HepG2 (cell line): ENCODE data around the gene RPS15A. TPM values are rescaled to one million over a fixed set of nuclear protein-coding genes. Genes with fewer than 3 reads are reported as not detected.

ENCODE experiments used
- HOXA3 ChIP-seq: sonication (generic); formaldehyde crosslinking; IDR thresholded peaks from 2 replicates; pipeline ENCODE4 v1.5.0; 2020; ENCODE audit warnings: missing genetic modification reagents
- RORA ChIP-seq: sonication (generic); formaldehyde crosslinking; IDR thresholded peaks from 2 replicates; pipeline ENCODE4 v1.5.0; 2020; ENCODE audit warnings: mild to moderate bottlenecking, missing genetic modification reagents, moderate library complexity
- SOX5 ChIP-seq: IDR thresholded peaks from 2 replicates; pipeline ENCODE4 v1.6.1; 2016; ENCODE audit warnings: borderline replicate concordance
- SRSF4 ChIP-seq: fragments of 200-400 bp; formaldehyde crosslinking; IDR thresholded peaks from one replicate; pipeline ENCODE4 v1.6.1; 2018; ENCODE audit warnings: mild to moderate bottlenecking, low read depth, low read length, moderate library complexity; ENCODE audit not compliant: poor library complexity, severe bottlenecking
- TBL1XR1 ChIP-seq: fragments of 150-350 bp; IDR thresholded peaks from 2 replicates; pipeline ENCODE4 v1.6.1; 2014; ENCODE audit warnings: borderline replicate concordance, low read length; ENCODE audit not compliant: partially characterized antibody
- ZNF282 ChIP-seq: fragments of 450-650 bp; IDR thresholded peaks from 2 replicates; pipeline ENCODE4 v1.6.1; 2018; ENCODE audit not compliant: partially characterized antibody
- ZNF432 ChIP-seq: sonication (generic); formaldehyde crosslinking; IDR thresholded peaks from 2 replicates; pipeline ENCODE4 v1.5.0; 2020; ENCODE audit warnings: missing genetic modification reagents, mild to moderate bottlenecking, borderline replicate concordance
- polyA plus RNA-seq, 8 experiments: library from polyadenylated mRNA; depleted of rRNA in 3 of 8; stranded (reverse) in 7 of 8; unstranded in 1 of 8; fragments of >200 nt; fragmentation: Illumina TruSeq in 4 of 8; extraction: Trizol in 4 of 8; gene quantifications; 2 replicates each; pipeline versions ENCODE4 v1.2.1 to v1.2.3, GENCODE V29; 2011 to 2016; ENCODE audit warnings: low read depth in 4 of 8, missing spikeins in 1 of 8, mixed read lengths in 1 of 8; ENCODE audit not compliant: insufficient read depth in 1 of 8
- total RNA-seq, 5 experiments: library from RNA; depleted of rRNA; stranded (reverse); fragments of >200 nt; fragmentation: Illumina TruSeq; extraction: Trizol; gene quantifications; 2 replicates each; pipeline ENCODE4 v1.2.3, GENCODE V29; 2016; ENCODE audit warnings: low read depth in 1 of 5
- TF ChIP-seq, protein P1 (sequence below): sonication (generic); formaldehyde crosslinking; IDR thresholded peaks from 2 replicates; pipeline ENCODE4 v1.5.0; 2020; ENCODE audit warnings: mild to moderate bottlenecking, missing genetic modification reagents, borderline replicate concordance
- TF ChIP-seq, protein P2 (sequence below): sonication (generic); formaldehyde crosslinking; IDR thresholded peaks from 2 replicates; pipeline ENCODE4 v1.5.1; 2020; ENCODE audit warnings: mild to moderate bottlenecking, missing genetic modification reagents, moderate library complexity
- TF ChIP-seq, protein P3 (sequence below): sonication (generic); formaldehyde crosslinking; IDR thresholded peaks from 2 replicates; pipeline ENCODE4 v1.4.0; 2020; ENCODE audit warnings: missing genetic modification reagents; ENCODE audit errors: not compliant biosample characterization
- TF ChIP-seq, protein P4 (sequence below): sonication (generic); formaldehyde crosslinking; IDR thresholded peaks from 2 replicates; pipeline ENCODE4 v1.8.0; 2022; ENCODE audit warnings: missing genetic modification reagents, mild to moderate bottlenecking, borderline replicate concordance

Gene RPS15A
- total and polyA plus RNA-seq, 2 of the 13 experiments (the other 11 are each of a cell fraction or from before 2014, with no cell fraction given), result 5,489 to 9,457 TPM

DNA sequence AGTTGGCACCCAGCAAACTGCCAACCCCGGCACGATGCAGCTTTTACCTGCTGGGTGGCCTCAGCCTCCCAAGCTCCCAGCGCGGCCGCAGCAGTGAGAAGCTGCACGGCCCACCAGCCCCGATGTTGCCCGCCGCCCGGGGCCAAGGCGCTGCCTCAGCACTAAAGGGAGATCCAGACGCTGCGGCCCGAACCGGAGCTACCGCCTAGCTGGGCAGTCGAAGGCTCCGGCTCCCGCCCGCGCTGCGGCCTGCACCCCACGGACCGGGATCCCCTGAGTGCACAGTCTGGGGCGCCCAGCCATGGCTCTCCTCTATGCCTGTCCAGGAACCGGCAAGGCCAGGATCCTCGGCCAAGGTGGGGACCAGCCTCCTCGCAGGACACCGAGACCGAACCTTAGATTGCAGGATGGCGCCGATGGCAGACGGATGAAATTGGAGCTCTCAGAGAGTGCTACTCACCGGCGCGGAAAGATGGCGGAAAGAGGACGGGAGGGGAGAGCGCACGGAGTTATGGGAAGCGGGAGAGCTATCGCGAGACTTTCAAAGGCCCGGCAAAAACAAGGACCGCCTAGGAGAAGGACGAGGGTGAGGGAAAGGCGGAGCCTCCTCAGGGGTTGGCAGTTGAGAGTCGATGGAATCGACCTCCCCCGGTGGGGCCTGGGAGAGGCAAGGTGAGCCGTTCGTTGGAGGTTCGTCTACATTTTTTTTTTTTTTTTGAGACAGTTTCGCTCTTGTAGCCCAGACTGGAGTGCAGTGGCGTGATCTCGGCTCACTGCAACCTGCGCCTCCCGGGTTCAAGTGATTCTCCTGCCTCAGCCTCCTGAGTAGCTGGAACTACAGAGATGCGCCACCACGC lies at the start of gene RPS15A (continued):
- TF ChIP-seq, protein P1, sequence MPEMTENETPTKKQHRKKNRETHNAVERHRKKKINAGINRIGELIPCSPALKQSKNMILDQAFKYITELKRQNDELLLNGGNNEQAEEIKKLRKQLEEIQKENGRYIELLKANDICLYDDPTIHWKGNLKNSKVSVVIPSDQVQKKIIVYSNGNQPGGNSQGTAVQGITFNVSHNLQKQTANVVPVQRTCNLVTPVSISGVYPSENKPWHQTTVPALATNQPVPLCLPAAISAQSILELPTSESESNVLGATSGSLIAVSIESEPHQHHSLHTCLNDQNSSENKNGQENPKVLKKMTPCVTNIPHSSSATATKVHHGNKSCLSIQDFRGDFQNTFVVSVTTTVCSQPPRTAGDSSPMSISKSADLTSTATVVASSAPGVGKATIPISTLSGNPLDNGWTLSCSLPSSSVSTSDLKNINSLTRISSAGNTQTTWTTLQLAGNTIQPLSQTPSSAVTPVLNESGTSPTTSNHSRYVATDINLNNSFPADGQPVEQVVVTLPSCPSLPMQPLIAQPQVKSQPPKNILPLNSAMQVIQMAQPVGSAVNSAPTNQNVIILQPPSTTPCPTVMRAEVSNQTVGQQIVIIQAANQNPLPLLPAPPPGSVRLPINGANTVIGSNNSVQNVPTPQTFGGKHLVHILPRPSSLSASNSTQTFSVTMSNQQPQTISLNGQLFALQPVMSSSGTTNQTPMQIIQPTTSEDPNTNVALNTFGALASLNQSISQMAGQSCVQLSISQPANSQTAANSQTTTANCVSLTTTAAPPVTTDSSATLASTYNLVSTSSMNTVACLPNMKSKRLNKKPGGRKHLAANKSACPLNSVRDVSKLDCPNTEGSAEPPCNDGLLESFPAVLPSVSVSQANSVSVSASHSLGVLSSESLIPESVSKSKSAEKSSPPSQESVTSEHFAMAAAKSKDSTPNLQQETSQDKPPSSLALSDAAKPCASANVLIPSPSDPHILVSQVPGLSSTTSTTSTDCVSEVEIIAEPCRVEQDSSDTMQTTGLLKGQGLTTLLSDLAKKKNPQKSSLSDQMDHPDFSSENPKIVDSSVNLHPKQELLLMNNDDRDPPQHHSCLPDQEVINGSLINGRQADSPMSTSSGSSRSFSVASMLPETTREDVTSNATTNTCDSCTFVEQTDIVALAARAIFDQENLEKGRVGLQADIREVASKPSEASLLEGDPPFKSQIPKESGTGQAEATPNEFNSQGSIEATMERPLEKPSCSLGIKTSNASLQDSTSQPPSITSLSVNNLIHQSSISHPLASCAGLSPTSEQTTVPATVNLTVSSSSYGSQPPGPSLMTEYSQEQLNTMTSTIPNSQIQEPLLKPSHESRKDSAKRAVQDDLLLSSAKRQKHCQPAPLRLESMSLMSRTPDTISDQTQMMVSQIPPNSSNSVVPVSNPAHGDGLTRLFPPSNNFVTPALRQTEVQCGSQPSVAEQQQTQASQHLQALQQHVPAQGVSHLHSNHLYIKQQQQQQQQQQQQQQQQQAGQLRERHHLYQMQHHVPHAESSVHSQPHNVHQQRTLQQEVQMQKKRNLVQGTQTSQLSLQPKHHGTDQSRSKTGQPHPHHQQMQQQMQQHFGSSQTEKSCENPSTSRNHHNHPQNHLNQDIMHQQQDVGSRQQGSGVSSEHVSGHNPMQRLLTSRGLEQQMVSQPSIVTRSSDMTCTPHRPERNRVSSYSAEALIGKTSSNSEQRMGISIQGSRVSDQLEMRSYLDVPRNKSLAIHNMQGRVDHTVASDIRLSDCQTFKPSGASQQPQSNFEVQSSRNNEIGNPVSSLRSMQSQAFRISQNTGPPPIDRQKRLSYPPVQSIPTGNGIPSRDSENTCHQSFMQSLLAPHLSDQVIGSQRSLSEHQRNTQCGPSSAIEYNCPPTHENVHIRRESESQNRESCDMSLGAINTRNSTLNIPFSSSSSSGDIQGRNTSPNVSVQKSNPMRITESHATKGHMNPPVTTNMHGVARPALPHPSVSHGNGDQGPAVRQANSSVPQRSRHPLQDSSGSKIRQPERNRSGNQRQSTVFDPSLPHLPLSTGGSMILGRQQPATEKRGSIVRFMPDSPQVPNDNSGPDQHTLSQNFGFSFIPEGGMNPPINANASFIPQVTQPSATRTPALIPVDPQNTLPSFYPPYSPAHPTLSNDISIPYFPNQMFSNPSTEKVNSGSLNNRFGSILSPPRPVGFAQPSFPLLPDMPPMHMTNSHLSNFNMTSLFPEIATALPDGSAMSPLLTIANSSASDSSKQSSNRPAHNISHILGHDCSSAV (CRISPR knock-in tag), result peak; percentile 68; the same call in 1 of the 2 replicates
- TF ChIP-seq SRSF4 (no peak), HOXA3 (CRISPR knock-in tag) (peak; percentile 98), ZNF282 (no peak), TBL1XR1 (peak; percentile 58), ZNF432 (CRISPR knock-in tag) (0 out of 2 replicates have a peak, but pooled peaks have one; percentile 16), SOX5 (CRISPR knock-in tag) (peak; percentile 78), RORA (CRISPR knock-in tag) (no peak)
- TF ChIP-seq, protein P2, sequence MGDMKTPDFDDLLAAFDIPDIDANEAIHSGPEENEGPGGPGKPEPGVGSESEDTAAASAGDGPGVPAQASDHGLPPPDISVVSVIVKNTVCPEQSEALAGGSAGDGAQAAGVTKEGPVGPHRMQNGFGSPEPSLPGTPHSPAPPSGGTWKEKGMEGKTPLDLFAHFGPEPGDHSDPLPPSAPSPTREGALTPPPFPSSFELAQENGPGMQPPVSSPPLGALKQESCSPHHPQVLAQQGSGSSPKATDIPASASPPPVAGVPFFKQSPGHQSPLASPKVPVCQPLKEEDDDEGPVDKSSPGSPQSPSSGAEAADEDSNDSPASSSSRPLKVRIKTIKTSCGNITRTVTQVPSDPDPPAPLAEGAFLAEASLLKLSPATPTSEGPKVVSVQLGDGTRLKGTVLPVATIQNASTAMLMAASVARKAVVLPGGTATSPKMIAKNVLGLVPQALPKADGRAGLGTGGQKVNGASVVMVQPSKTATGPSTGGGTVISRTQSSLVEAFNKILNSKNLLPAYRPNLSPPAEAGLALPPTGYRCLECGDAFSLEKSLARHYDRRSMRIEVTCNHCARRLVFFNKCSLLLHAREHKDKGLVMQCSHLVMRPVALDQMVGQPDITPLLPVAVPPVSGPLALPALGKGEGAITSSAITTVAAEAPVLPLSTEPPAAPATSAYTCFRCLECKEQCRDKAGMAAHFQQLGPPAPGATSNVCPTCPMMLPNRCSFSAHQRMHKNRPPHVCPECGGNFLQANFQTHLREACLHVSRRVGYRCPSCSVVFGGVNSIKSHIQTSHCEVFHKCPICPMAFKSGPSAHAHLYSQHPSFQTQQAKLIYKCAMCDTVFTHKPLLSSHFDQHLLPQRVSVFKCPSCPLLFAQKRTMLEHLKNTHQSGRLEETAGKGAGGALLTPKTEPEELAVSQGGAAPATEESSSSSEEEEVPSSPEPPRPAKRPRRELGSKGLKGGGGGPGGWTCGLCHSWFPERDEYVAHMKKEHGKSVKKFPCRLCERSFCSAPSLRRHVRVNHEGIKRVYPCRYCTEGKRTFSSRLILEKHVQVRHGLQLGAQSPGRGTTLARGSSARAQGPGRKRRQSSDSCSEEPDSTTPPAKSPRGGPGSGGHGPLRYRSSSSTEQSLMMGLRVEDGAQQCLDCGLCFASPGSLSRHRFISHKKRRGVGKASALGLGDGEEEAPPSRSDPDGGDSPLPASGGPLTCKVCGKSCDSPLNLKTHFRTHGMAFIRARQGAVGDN (CRISPR knock-in tag), result peak; percentile 97
- TF ChIP-seq, protein P3, sequence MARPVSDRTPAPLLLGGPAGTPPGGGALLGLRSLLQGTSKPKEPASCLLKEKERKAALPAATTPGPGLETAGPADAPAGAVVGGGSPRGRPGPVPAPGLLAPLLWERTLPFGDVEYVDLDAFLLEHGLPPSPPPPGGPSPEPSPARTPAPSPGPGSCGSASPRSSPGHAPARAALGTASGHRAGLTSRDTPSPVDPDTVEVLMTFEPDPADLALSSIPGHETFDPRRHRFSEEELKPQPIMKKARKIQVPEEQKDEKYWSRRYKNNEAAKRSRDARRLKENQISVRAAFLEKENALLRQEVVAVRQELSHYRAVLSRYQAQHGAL (CRISPR knock-in tag), result peak; percentile 71
- TF ChIP-seq, protein P4, sequence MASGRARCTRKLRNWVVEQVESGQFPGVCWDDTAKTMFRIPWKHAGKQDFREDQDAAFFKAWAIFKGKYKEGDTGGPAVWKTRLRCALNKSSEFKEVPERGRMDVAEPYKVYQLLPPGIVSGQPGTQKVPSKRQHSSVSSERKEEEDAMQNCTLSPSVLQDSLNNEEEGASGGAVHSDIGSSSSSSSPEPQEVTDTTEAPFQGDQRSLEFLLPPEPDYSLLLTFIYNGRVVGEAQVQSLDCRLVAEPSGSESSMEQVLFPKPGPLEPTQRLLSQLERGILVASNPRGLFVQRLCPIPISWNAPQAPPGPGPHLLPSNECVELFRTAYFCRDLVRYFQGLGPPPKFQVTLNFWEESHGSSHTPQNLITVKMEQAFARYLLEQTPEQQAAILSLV (CRISPR knock-in tag), result peak; percentile 99; the same call in 1 of the 2 replicates
